GM18870 (cell line): ENCODE results near the gene USP6NL.

Experiments used
- ATAC-seq: cut with Tn5 transposase; IDR thresholded peaks from one replicate; pipeline ENCODE4 v1.9.1; 2021; ENCODE audit warnings: moderate library complexity; ENCODE audit not compliant: unreplicated experiment

The USP6NL gene

GRCh38 chr10:11553773-11554381, 57.6 kb downstream of the USP6NL start:
- peak; percentile 74 for ATAC-seq

DNA sequence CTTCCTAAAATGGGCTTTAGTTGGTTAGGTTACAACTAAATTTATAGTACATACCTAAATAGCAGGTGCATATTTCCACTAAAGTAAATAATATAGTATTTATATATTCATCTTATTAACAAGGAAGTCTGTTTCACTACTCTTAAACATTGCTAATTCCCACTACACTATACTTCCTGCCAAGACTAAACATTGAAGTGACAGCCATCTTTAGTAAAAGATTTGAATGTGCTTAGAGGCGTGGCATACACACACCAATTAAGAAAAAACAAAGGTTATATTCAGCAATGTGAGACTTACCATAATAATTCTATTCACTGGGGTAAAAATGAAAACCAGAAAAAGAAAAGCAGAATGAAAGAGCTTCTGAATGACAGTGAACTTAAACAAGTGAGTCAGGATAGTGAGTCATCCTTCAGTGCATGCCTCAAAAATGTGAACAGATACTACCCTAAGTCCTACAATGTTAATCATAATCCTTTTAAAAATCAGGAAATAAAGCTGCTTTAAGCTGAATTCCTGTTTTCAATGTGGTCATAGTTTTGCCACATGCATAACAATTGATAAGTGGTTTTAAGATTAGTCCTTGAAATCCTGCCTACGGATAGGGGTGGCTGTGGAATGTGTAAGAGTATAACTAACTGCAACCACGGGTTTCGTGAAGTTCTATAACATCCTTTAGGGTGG, 59.4 kb downstream of the USP6NL start:
- peak; percentile 32 for ATAC-seq

GRCh38 chr10:11551104-11551503, 60.3 kb downstream of the USP6NL start:
- ATAC-seq: no peak

DNA sequence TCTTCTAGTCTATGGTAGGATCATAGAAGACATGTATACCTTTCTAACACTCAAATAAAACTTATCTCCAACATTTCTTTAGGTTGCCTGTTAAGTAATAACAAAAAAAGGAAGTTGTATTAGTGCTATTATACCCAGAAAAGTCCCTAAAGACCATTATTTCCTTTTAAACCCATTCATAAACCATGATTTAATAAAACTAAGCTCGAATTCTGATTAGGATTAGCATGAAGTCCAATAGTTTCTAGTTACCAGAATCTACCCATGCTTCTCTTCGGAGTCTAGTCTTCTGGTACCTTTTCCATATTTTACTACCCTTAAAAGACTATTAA, 62.7 kb downstream of the USP6NL start:
- no peak for ATAC-seq

DNA sequence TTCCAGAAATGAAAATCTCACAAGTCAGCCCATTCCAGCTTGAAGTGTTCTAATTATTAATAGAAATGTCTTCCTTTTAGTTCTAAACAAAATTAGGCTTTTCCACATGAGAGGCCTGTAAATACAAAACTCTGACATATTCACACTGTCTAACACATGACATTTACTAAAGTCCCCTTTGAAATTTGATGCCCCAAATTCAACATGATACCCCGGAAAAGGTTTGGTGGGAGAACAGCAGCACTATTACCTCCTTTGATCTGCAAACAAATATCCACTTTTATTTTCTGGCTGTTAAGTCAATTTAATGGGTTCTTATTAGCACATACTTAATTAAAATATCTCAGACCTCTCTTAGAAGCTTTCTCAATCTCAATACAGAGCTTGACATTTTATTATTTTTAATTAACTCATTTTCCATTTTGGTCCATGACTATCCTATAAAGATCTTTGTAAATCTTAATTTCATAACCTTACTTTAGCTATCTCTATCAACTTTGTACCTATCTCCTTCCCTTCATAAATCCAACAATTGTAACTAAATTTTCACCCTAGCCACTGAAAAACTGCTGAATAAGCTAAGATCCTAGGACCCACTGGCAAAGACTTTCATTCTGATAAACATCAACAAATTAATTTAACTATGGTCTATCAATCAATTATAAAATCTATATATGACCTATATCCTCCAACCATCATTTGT, 63.2 kb downstream of the USP6NL start:
- no peak for ATAC-seq

GRCh38 chr10:11546581-11546980, 64.9 kb downstream of the USP6NL start:
- no peak for ATAC-seq

- no peak for ATAC-seq
These were observed 70.2 kb downstream of the USP6NL start for GRCh38 chr10:11541296-11541695.

GRCh38 chr10:11539191-11539868, 72.1 kb downstream of the USP6NL start:
- no peak for ATAC-seq

GRCh38 chr10:11538834-11539190, 72.6 kb downstream of the USP6NL start:
- no peak for ATAC-seq

DNA sequence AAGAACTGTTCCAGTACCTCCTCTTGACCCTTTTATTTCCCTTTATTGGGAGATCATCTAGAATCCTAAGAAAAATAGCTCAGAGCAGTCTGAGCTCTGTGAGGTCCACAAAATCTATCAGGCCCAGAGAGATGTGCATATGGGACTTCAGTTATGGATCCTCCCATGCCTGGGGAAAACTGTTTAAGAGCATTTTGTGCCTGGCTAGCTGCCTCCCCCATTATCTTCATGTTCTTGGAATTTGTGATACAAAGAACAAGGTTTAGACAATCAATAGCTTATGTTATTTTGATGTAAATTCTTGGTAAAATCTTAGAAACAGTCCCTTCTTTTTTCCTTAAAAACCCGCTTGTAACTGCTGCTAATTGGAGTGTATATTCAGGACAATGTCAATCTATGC, 75.2 kb downstream of the USP6NL start:
- no peak for ATAC-seq

- ATAC-seq: peak; percentile 40
These were observed 76.0 kb downstream of the USP6NL start for GRCh38 chr10:11535346-11535959.

- ATAC-seq: no peak
These were observed 78.1 kb downstream of the USP6NL start for GRCh38 chr10:11533328-11533781.

DNA sequence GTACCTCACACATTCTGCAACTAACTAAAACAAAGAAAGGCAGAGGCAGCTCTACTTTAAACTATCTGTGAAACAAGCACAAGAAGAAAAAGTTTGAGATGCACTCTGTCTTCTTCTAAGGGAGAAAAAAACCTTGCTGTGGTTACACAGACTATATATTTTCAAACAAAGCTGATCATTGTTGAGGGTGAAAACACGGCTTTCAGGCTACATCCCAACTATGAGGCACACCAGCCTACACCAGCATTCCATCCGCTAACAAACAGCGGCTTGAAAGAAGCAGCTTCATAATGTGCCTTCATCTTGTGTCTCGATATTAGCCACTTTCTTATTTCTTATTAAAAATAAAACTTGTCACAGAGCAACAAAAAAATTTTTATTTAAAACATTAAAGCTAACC, 79.1 kb downstream of the USP6NL start:
- no peak for ATAC-seq

DNA sequence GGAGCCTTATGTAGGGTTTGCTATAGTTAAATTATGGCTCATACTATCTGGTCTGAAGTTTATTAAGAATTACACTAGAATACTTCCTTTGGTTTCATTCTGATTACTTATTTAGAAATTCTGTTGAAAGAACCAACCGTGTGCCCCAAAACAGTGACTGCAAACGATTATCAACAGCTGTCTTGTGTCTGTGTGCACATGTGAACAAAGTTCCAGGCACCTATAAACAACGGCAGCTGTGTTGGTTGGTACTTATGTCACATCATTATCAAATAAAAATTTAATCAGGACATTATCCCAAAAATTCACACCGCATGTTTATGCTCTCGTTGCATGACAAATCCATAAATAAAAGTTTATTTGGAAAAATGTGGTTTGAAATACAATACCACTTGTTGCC, 80.6 kb downstream of the USP6NL start:
- no peak for ATAC-seq

GRCh38 chr10:11529276-11529903, 82.1 kb downstream of the USP6NL start:
- no peak for ATAC-seq

GRCh38 chr10:11528286-11528685, 83.2 kb downstream of the USP6NL start:
- no peak for ATAC-seq

- no peak for ATAC-seq
These were observed 83.7 kb downstream of the USP6NL start for GRCh38 chr10:11527691-11528255.

DNA sequence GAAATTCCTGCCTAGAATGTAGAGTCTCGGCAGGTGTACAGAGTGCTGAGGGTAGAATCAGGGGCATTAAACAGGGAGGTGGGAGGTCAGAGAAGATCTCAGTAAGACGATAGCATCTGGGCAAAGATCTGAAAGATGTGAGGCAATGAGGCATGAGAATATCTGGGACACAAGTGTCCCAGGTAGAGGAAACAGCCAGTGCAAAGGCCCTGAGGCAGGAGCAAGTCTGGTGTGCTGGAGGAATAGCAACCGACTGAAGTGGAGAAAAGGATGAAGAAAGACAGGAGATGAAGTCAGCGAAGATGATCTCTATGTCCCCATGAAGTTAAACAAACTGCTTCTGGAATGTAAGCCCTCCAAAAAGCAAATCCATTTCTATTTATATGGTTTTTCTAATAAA, 84.4 kb downstream of the USP6NL start:
- no peak for ATAC-seq

GRCh38 chr10:11525503-11525902, 85.9 kb downstream of the USP6NL start:
- ATAC-seq: no peak

GRCh38 chr10:11522821-11523245, 88.6 kb downstream of the USP6NL start:
- no peak for ATAC-seq

DNA sequence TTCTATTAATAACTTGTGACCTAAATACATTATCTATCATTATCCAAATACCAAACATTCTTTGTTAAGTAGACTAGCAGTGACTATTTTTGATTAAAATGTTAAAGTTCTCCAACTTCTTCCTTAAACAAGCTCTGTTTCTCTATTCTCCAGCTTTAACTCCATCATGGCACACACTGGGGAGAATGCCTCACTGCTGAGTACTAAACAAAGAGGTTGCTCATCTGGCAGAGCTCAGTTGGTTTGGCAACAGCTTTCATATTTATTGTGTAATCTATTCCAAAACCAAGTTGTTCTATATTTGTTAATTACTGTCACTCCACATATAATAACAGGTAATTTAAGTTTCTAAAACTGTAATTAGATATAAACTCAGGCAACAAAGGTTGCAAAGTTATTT, 89.6 kb downstream of the USP6NL start:
- no peak for ATAC-seq
